Measurements from ENCODE around the gene PROKR2. TPM values are rescaled to one million over a fixed set of nuclear protein-coding genes. Genes with fewer than 3 reads are reported as not detected.

The PROKR2 gene
- polyA plus RNA-seq, 1 of the 3 experiments (the other 2 are of a cell fraction): 0.13 TPM

DNA sequence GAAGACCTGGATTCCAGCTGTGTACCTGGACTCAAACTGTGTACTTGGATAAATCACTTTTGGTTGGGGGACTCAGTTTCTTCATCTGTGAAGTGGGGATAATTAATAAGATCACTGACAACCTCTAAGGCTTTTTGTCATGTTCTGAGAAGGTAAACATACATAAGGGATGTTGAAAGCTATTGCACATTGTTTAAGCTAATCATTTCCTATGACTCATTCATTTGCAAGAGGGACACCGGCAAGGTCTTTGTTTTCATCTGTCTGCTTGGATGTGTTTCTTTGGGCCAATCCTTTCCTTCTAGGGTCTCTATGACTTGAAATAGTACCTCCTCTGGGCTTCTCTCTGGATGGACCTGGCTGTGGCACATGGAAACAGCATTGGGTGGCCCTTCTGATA lies 6.8 kb downstream of the PROKR2 start:
- Histone ChIP-seq H3K27me3 (ENCODE audit: insufficient read depth) (no peaks in the 10 kb centered on the region), H3K4me3 (ENCODE audit: low read depth in 2 of 2, low read length in 1 of 2) (no peak overlapping the region), H3K4me1 (ENCODE audit: control insufficient read depth in 1 of 2, insufficient read depth in 2 of 2, low read depth in 1 of 2, low read length in 1 of 2) (peaks cover 0 to 18% of the 10 kb centered on the region in 2 experiments; a peak in 1 of 4 replicates), H3K36me3 (replicated peaks in 1 of 2; ENCODE audit: control insufficient read depth in 1 of 2, insufficient read depth in 2 of 2, low read length in 1 of 2) (no peaks in the 10 kb centered on the region), H3K9ac (no peak overlapping the region), H3F3A (replicated peaks; ENCODE audit: insufficient read depth) (no peaks in the 10 kb centered on the region), H3K27ac (ENCODE audit: low read depth in 2 of 2, low read length in 1 of 2) (no peak overlapping the region), H2AFZ (ENCODE audit: low read depth) (no peak overlapping the region), H3K79me2 (ENCODE audit: insufficient read depth) (no peaks in the 10 kb centered on the region), H3K9me2 (no peaks in the 10 kb centered on the region), H3K9me3 (no peaks in the 10 kb centered on the region), H3K4me2 (no peak overlapping the region), H4K20me1 (ENCODE audit: insufficient read depth) (no peaks in the 10 kb centered on the region)
- DNase-seq: no peak
- ChIA-PET CTCF (interaction anchor here (2.3 kb wide), 1 partner anchor 105 kb away, joined by 10 read pairs; no protein-coding TSS in a partner anchor), POLR2A (no interaction called here)
- 41% methylated on average over 1 of the region's 1 CpG for WGBS (ENCODE audit: low lambda C conversion rate)
- TF ChIP-seq GABPA (IDR thresholded peaks at IDR 0.05; ENCODE audit: low read depth) (no peak), NFIC (IDR thresholded peaks at IDR 0.05; ENCODE audit: borderline replicate concordance) (no peak), SMC3 (IDR thresholded peaks at IDR 0.05; ENCODE audit: low read depth, low read length) (no peak), YY1 (IDR thresholded peaks at IDR 0.05; ENCODE audit: low read depth) (no peak), JUND (IDR thresholded peaks at IDR 0.05) (no peak), RFX5 (IDR thresholded peaks at IDR 0.05; ENCODE audit: low read length) (no peak), ELF1 (IDR thresholded peaks at IDR 0.05) (no peak), SIN3A (IDR thresholded peaks at IDR 0.05; ENCODE audit: borderline replicate concordance, low read depth, low read length) (no peak), FOSL2 (IDR thresholded peaks at IDR 0.05; ENCODE audit: borderline replicate concordance, low read depth) (no peak), EP300 (IDR thresholded peaks at IDR 0.05; ENCODE audit: borderline replicate concordance in 1 of 2, low read depth in 1 of 2, low read length in 1 of 2) (no peak)
- TF ChIP-seq, protein P1, sequence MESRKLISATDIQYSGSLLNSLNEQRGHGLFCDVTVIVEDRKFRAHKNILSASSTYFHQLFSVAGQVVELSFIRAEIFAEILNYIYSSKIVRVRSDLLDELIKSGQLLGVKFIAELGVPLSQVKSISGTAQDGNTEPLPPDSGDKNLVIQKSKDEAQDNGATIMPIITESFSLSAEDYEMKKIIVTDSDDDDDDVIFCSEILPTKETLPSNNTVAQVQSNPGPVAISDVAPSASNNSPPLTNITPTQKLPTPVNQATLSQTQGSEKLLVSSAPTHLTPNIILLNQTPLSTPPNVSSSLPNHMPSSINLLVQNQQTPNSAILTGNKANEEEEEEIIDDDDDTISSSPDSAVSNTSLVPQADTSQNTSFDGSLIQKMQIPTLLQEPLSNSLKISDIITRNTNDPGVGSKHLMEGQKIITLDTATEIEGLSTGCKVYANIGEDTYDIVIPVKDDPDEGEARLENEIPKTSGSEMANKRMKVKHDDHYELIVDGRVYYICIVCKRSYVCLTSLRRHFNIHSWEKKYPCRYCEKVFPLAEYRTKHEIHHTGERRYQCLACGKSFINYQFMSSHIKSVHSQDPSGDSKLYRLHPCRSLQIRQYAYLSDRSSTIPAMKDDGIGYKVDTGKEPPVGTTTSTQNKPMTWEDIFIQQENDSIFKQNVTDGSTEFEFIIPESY (IDR thresholded peaks at IDR 0.05; ENCODE audit: borderline replicate concordance, low read depth): no peak
- TF ChIP-seq, protein P2, sequence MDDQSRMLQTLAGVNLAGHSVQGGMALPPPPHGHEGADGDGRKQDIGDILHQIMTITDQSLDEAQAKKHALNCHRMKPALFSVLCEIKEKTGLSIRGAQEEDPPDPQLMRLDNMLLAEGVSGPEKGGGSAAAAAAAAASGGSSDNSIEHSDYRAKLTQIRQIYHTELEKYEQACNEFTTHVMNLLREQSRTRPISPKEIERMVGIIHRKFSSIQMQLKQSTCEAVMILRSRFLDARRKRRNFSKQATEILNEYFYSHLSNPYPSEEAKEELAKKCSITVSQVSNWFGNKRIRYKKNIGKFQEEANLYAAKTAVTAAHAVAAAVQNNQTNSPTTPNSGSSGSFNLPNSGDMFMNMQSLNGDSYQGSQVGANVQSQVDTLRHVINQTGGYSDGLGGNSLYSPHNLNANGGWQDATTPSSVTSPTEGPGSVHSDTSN (IDR thresholded peaks at IDR 0.05): no peak
- TF ChIP-seq, protein P3, sequence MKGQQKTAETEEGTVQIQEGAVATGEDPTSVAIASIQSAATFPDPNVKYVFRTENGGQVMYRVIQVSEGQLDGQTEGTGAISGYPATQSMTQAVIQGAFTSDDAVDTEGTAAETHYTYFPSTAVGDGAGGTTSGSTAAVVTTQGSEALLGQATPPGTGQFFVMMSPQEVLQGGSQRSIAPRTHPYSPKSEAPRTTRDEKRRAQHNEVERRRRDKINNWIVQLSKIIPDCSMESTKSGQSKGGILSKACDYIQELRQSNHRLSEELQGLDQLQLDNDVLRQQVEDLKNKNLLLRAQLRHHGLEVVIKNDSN (IDR thresholded peaks at IDR 0.05; ENCODE audit: borderline replicate concordance, low read depth): no peak

DNA sequence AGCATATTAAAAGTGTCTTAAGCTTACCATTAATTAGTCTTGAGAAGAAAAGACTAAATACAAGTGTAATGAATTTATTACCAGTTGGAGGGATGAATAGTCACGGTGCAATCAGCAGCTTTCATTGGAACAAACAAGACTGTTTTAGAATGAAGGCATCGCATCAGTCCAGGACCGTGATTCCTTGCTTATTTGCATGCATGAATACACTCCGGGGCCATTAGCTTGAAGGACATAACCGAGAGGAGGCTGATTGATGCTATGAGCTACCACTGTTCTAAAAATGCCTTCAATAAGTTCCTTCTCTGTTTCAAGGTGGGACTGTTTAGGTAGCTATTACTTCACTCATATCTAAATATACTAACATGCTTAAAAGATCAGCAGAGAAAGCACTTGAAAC lies 17.9 kb downstream of the PROKR2 start:
- no peak overlapping the region for H3K27ac ChIP-seq (ENCODE audit: low read depth in 2 of 2, low read length in 1 of 2)
- no peak overlapping the region for H3K4me3 ChIP-seq (ENCODE audit: low read depth in 2 of 2, low read length in 1 of 2)
- no peaks in the 10 kb centered on the region for H3K9me3 ChIP-seq
- no peak for TF ChIP-seq FOXM1 (IDR thresholded peaks at IDR 0.05; ENCODE audit: low read depth)
- no peak for TF ChIP-seq YY1 (IDR thresholded peaks at IDR 0.05; ENCODE audit: low read depth)
- no peak for TF ChIP-seq RAD21 (IDR thresholded peaks at IDR 0.05; ENCODE audit: low read length)
- WGBS (ENCODE audit: low lambda C conversion rate): 54% methylated on average over 5 of the region's 5 CpGs
- H3F3A ChIP-seq (replicated peaks; ENCODE audit: insufficient read depth): no peaks in the 10 kb centered on the region
- H3K4me2 ChIP-seq: no peak overlapping the region
- H3K9ac ChIP-seq: no peak overlapping the region
- H2AFZ ChIP-seq (ENCODE audit: low read depth): no peak overlapping the region
- DNase-seq: no peak
- no peaks in the 10 kb centered on the region for H3K9me2 ChIP-seq
- no peaks in the 10 kb centered on the region for H4K20me1 ChIP-seq (ENCODE audit: insufficient read depth)
- ChIA-PET CTCF (interaction anchor here (1.0 to 1.6 kb wide), 4 partner anchors 19 to 150 kb away, joined by 3 to 10 read pairs (median 4); no protein-coding TSS in a partner anchor), POLR2A (no interaction called here)
- H3K4me1 ChIP-seq (ENCODE audit: control insufficient read depth in 1 of 2, insufficient read depth in 2 of 2, low read depth in 1 of 2, low read length in 1 of 2): peaks cover 0 to 14% of the 10 kb centered on the region in 2 experiments; a peak in 1 of 4 replicates
- no peaks in the 10 kb centered on the region; the same call in 1 of the 2 replicates for H3K27me3 ChIP-seq (ENCODE audit: insufficient read depth)
- no peaks in the 10 kb centered on the region for H3K79me2 ChIP-seq (ENCODE audit: insufficient read depth)
- H3K36me3 ChIP-seq (replicated peaks in 1 of 2; ENCODE audit: control insufficient read depth in 1 of 2, insufficient read depth in 2 of 2, low read length in 1 of 2): no peaks in the 10 kb centered on the region

Measured in SK-N-SH (cell line).